GM18526 (cell line): ENCODE results near the gene PGRMC2.

Experiments used
- POLR2A ChIP-seq: IDR thresholded peaks from 3 replicates; pipeline ENCODE4 v1.6.1; 2011; ENCODE audit not compliant: insufficient read length; ENCODE audit errors: extremely low read depth

PGRMC2 gene

GRCh38 chr4:128285085-128285997, 2.3 kb downstream of the PGRMC2 start:
- TF ChIP-seq POLR2A, result no peak

- TF ChIP-seq POLR2A, result no peak
Observed at GRCh38 chr4:128284317-128284716, 3.3 kb downstream of the PGRMC2 start.

- TF ChIP-seq POLR2A, result no peak
Observed at GRCh38 chr4:128283071-128283470, 4.5 kb downstream of the PGRMC2 start.

GRCh38 chr4:128282516-128282915, 5.1 kb downstream of the PGRMC2 start:
- TF ChIP-seq POLR2A, result no peak

- TF ChIP-seq POLR2A, result no peak
Observed at GRCh38 chr4:128281354-128281753, 6.3 kb downstream of the PGRMC2 start.

GRCh38 chr4:128279624-128280225, 7.9 kb downstream of the PGRMC2 start:
- no peak for TF ChIP-seq POLR2A

GRCh38 chr4:128277856-128278255, 9.8 kb downstream of the PGRMC2 start:
- no peak for TF ChIP-seq POLR2A

GRCh38 chr4:128275346-128275745, 12.3 kb downstream of the PGRMC2 start:
- TF ChIP-seq POLR2A, result no peak

- TF ChIP-seq POLR2A, result no peak
Observed at GRCh38 chr4:128271551-128271950, 16.1 kb downstream of the PGRMC2 start.

GRCh38 chr4:128268970-128269369, 18.6 kb downstream of the PGRMC2 start:
- no peak for TF ChIP-seq POLR2A

- no peak for TF ChIP-seq POLR2A
Observed at GRCh38 chr4:128267745-128268144, 19.9 kb downstream of the PGRMC2 start.

- no peak for TF ChIP-seq POLR2A
Observed at GRCh38 chr4:128256539-128256938, 31.1 kb downstream of the PGRMC2 start.

- no peak for TF ChIP-seq POLR2A
Observed at GRCh38 chr4:128255906-128256305, 31.7 kb downstream of the PGRMC2 start.

- TF ChIP-seq POLR2A, result no peak
Observed at GRCh38 chr4:128249787-128250668, 37.6 kb downstream of the PGRMC2 start.

- no peak for TF ChIP-seq POLR2A
Observed at GRCh38 chr4:128247906-128248305, 39.7 kb downstream of the PGRMC2 start.

- no peak for TF ChIP-seq POLR2A
Observed at GRCh38 chr4:128244379-128244778, 43.2 kb downstream of the PGRMC2 start.

- no peak for TF ChIP-seq POLR2A
Observed at GRCh38 chr4:128242601-128243000, 45.0 kb downstream of the PGRMC2 start.
